Calu3 (cell line): Measurements from ENCODE around the gene CARMIL1. TPM values are rescaled to one million over a fixed set of nuclear protein-coding genes. Genes with fewer than 3 reads are reported as not detected.

Source experiments
- BruUV-seq: library from RNA; stranded (reverse); fragments of 400-500 nt; replicated peaks from 2 replicates; lab custom pipeline; 2021; lab: Mats Ljungman, UMichigan
- CTCF ChIA-PET: fragments of 300-600 bp; sonication (Branson Sonifier 250); formaldehyde crosslinking; loops from one replicate; lab custom pipeline; 2022; ENCODE audit warnings: antibody characterized with exemption; lab: Charles Lee
- DNase-seq: peaks from one replicate; pipeline ENCODE4 v3.0.0; 2022
- H3K27ac Mint-ChIP-seq: one replicate; pipeline ENCODE4 v1.8.0; 2022; ENCODE audit warnings: mixed read lengths; ENCODE audit not compliant: unreplicated experiment
- H3K27me3 Mint-ChIP-seq: one replicate; pipeline ENCODE4 v1.8.0; 2022; ENCODE audit warnings: mixed read lengths; ENCODE audit not compliant: unreplicated experiment
- H3K36me3 Mint-ChIP-seq: one replicate; pipeline ENCODE4 v1.8.0; 2022; ENCODE audit warnings: mild to moderate bottlenecking, moderate library complexity, mixed read lengths; ENCODE audit not compliant: insufficient read depth, unreplicated experiment
- H3K4me1 Mint-ChIP-seq: one replicate; pipeline ENCODE4 v1.8.0; 2022; ENCODE audit warnings: mild to moderate bottlenecking, low read depth, mixed read lengths; ENCODE audit not compliant: unreplicated experiment
- H3K4me3 Mint-ChIP-seq: one replicate; pipeline ENCODE4 v1.8.0; 2022; ENCODE audit warnings: mild to moderate bottlenecking, low read depth, moderate library complexity, mixed read lengths; ENCODE audit not compliant: unreplicated experiment
- H3K9me3 Mint-ChIP-seq: one replicate; pipeline ENCODE4 v1.8.0; 2022; ENCODE audit warnings: low read depth, mixed read lengths; ENCODE audit not compliant: unreplicated experiment
- intact Hi-C: fragments of 100-400 bp; cut with micrococcal nuclease; formaldehyde crosslinking; loops from one replicate; pipeline ENCODE4 v1.10.0; 2022; ENCODE audit not compliant: unreplicated experiment
- total RNA-seq: library from RNA; stranded (reverse); gene quantifications from 2 replicates; pipeline ENCODE4 v1.2.3, GENCODE V29; 2022
- TF ChIP-seq, protein P1 (sequence below): fragments of 200-600 bp; IDR thresholded peaks from one replicate; pipeline ENCODE4 v1.8.0; 2022; ENCODE audit warnings: antibody characterized with exemption; ENCODE audit not compliant: unreplicated experiment

Gene CARMIL1
- total RNA-seq, 1 experiment from 2014 or later: 92.4 TPM

DNA sequence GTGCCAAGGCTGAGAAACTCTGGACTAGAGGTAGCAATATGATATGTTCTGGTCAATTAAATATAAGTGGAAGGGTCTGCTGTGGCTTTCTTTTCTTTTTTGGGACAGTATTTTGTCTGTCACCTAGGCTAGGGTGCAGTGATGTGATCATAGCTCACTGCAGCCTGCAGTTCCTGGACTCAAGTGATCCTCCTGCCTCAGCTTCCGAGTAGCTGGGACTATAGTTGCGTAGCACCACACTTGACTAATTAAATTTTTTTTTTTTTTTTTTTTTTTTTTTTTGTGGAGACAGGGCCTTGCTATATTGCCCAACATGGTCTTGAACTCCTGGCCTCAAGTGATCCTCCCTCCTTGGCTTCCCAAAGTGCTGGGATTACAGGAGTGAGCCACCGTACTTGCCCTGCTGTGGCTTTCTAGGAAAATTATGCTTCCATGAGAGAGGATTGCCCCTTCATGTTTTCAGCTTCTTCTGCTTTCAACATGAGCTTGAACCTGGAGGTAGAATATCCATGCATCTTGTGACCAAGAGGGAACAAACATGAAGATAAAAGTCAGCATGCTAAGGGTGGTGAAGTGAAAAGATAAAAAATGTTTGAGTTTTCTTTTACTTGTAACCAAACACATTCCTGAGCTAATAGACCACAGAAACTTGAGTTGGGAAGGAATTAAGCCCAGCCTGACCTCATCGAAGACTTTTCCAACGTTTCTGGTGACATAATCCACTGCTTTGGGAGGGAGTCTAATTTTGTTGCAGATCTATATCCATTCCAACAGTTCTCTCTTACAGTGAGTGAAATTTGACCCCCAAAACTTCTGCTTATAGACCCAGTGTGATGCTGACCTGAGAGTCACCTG is 75.1 kb downstream of the CARMIL1 start:
- CTCF ChIA-PET: interaction anchor here (0.5 to 1.2 kb wide), 5 partner anchors 12 to 102 kb away, joined by 3 to 6 read pairs (median 3); partner anchors contain the start of gene CARMIL1
- Mint-ChIP-seq H3K36me3 (no peaks in the 10 kb centered on the region), H3K9me3 (no peaks in the 10 kb centered on the region), H3K4me3 (no peak overlapping the region), H3K27me3 (no peaks in the 10 kb centered on the region), H3K27ac (no peak overlapping the region), H3K4me1 (peaks cover 57% of the 10 kb centered on the region)
- no TSS peak for BruUV-seq
- TF ChIP-seq, protein P1, sequence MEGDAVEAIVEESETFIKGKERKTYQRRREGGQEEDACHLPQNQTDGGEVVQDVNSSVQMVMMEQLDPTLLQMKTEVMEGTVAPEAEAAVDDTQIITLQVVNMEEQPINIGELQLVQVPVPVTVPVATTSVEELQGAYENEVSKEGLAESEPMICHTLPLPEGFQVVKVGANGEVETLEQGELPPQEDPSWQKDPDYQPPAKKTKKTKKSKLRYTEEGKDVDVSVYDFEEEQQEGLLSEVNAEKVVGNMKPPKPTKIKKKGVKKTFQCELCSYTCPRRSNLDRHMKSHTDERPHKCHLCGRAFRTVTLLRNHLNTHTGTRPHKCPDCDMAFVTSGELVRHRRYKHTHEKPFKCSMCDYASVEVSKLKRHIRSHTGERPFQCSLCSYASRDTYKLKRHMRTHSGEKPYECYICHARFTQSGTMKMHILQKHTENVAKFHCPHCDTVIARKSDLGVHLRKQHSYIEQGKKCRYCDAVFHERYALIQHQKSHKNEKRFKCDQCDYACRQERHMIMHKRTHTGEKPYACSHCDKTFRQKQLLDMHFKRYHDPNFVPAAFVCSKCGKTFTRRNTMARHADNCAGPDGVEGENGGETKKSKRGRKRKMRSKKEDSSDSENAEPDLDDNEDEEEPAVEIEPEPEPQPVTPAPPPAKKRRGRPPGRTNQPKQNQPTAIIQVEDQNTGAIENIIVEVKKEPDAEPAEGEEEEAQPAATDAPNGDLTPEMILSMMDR: no peak
- intact Hi-C loops: no loop called here
- DNase-seq: no peak

- TF ChIP-seq, protein P1: no peak
- DNase-seq: peak; percentile 31
- no TSS peak for BruUV-seq
- intact Hi-C loops: loop anchor here (5.0 kb wide), 2 partner anchors 58 to 82 kb away; partner anchors contain the start of gene CARMIL1
- peaks cover 57% of the 10 kb centered on the region for H3K4me1 Mint-ChIP-seq
- peak overlapping the region; percentile 71 for H3K27ac Mint-ChIP-seq
- H3K9me3 Mint-ChIP-seq: no peaks in the 10 kb centered on the region
- no peaks in the 10 kb centered on the region for H3K27me3 Mint-ChIP-seq
- CTCF ChIA-PET: interaction anchor here (0.9 to 1.3 kb wide), 3 partner anchors 9 to 131 kb away, joined by 3 to 4 read pairs (median 3); no protein-coding TSS in a partner anchor
- peak overlapping the region; percentile 48 for H3K4me3 Mint-ChIP-seq
- H3K36me3 Mint-ChIP-seq: peaks cover 5% of the 10 kb centered on the region
These were observed 80.2 kb downstream of the CARMIL1 start for GRCh38 chr6:25359191-25359861.

GRCh38 chr6:25359891-25360290 is 80.7 kb downstream of the CARMIL1 start:
- peak overlapping the region; percentile 71 for H3K27ac Mint-ChIP-seq

GRCh38 chr6:25360621-25361020 is 81.4 kb downstream of the CARMIL1 start:
- no TSS peak for BruUV-seq
- CTCF ChIA-PET: interaction anchor here (0.5 kb wide), 1 partner anchor 8 kb away, joined by 3 read pairs; no protein-coding TSS in a partner anchor
- intact Hi-C loops: loop anchor here (2.0 kb wide), 1 partner anchor 44 kb away; no protein-coding TSS in a partner anchor
- H3K4me3 Mint-ChIP-seq: no peak overlapping the region
- no peaks in the 10 kb centered on the region for H3K27me3 Mint-ChIP-seq
- no peak for DNase-seq
- peaks cover 5% of the 10 kb centered on the region for H3K36me3 Mint-ChIP-seq
- H3K27ac Mint-ChIP-seq: peak overlapping the region; percentile 71
- H3K9me3 Mint-ChIP-seq: no peaks in the 10 kb centered on the region
- peaks cover 49% of the 10 kb centered on the region for H3K4me1 Mint-ChIP-seq
- TF ChIP-seq, protein P1: no peak

More at GRCh38 chr6:25359891-25360290, 80.7 kb downstream of the CARMIL1 start:
- Mint-ChIP-seq H3K9me3 (no peaks in the 10 kb centered on the region), H3K4me3 (peak overlapping the region; percentile 48), H3K4me1 (peaks cover 51% of the 10 kb centered on the region), H3K36me3 (peaks cover 5% of the 10 kb centered on the region), H3K27me3 (no peaks in the 10 kb centered on the region)
- TF ChIP-seq, protein P1: no peak
- no TSS peak for BruUV-seq
- intact Hi-C loops: loop anchor here (2.0 to 5.0 kb wide), 3 partner anchors 45 to 83 kb away; partner anchors contain the start of gene CARMIL1
- CTCF ChIA-PET: no interaction called here
- DNase-seq: peak; percentile 79
